HEK293T (cell line): Measurements from ENCODE around the gene RANBP6.

ENCODE experiments used
- BHLHE40 ChIP-seq: fragments of 450-650 bp; IDR thresholded peaks from 2 replicates; pipeline ENCODE4 v1.6.1; 2016; ENCODE audit warnings: mild to moderate bottlenecking, moderate library complexity, borderline replicate concordance
- FOXA1 ChIP-seq: fragments of 450-650 bp; IDR thresholded peaks from 2 replicates; pipeline ENCODE4 v1.6.1; 2016; ENCODE audit warnings: mild to moderate bottlenecking
- SP1 ChIP-seq: fragments of 450-650 bp; IDR thresholded peaks from 2 replicates; pipeline ENCODE4 v1.6.1; 2017

DNA sequence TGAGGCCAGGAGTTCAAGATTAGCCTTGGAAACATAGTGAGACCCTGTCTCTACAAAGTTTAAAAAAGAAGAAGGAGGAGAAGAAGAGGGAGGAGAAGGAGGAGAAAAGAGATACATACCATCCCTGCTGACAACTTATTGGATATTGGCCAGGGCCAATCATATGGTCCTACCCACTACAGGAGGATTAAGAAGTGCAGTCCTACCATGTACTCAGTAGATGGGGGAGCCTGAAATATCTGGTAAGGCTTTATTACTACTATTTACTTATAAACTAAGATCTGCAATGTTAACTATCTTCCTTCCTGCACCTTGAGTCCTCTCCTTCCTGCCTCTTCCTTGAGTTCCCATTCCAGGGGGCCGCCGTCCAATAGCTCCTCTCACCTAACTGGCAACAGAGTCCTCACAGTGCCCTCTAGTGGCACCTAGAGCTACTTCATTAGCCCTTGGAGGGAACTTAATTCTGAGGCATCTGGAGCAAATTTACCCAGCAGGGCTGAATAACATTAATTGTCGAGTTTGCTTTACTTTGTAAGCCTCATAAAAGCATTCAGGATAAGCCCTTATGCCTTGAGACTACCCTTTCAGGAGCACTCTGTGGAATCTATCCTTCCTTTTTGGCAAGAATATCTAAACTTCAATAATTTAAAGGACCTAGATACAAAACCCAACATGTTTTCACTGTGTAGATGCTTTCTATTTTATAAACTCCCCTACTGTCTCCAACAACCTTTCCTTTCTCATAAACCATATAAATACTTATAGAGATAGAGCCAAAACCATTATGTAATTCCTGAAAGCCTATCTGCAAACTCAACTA is 39.1 kb upstream of the RANBP6 start:
- TF ChIP-seq FOXA1, result no peak
- TF ChIP-seq SP1, result no peak
- TF ChIP-seq BHLHE40, result no peak
